Stimulated activated CD4-positive, alpha-beta T cell treated with anti-CD3 and anti-CD28 coated beads, Interleukin-12 subunit alpha, Interleukin-12 subunit beta, amount 100 ng/mL, for 24 hours (primary cell): ENCODE results near the gene DBT.
"Not testable (repeated sequence)": the region's sequence is repeated elsewhere in the genome, so short reads cannot be mapped to it uniquely, and the experiment has no call there.

ENCODE experiments used
- DNase-seq, 2 experiments: peaks; one replicate each; pipeline ENCODE4 v3.0.0-alpha.2; 2020; ENCODE audit warnings: low read depth in 2 of 2

DBT gene

GRCh38 chr1:100250807-100251206, 1.2 kb upstream of the DBT start:
- DNase-seq: no peak

- no peak for DNase-seq
Observed at GRCh38 chr1:100250264-100250663, 630 bp upstream of the DBT start.

GRCh38 chr1:100249155-100249536, 488 bp downstream of the DBT start:
- no peak for DNase-seq

GRCh38 chr1:100246738-100247137, 2.9 kb downstream of the DBT start:
- DNase-seq: no peak

- no peak for DNase-seq
Observed at GRCh38 chr1:100240631-100241030, 9.0 kb downstream of the DBT start.

GRCh38 chr1:100239961-100240360, 9.7 kb downstream of the DBT start:
- DNase-seq: no peak

GRCh38 chr1:100237091-100237490, 12.5 kb downstream of the DBT start:
- no peak for DNase-seq

- DNase-seq: no peak
Observed at GRCh38 chr1:100234432-100234831, 15.2 kb downstream of the DBT start.

GRCh38 chr1:100233566-100233965, 16.1 kb downstream of the DBT start:
- not testable (repeated sequence) for DNase-seq

- no peak for DNase-seq
Observed at GRCh38 chr1:100232156-100232555, 17.5 kb downstream of the DBT start.

GRCh38 chr1:100231721-100232120, 17.9 kb downstream of the DBT start:
- DNase-seq: no peak

- DNase-seq: no peak
Observed at GRCh38 chr1:100230765-100231164, 18.9 kb downstream of the DBT start.

GRCh38 chr1:100229681-100230443, 19.8 kb downstream of the DBT start:
- DNase-seq: no peak

GRCh38 chr1:100222428-100222827, 27.2 kb downstream of the DBT start:
- DNase-seq: no peak

GRCh38 chr1:100219883-100220282, 29.8 kb downstream of the DBT start:
- no peak for DNase-seq

- DNase-seq: no peak
Observed at GRCh38 chr1:100219457-100219856, 30.2 kb downstream of the DBT start.

GRCh38 chr1:100217834-100218233, 31.8 kb downstream of the DBT start:
- DNase-seq: no peak

GRCh38 chr1:100215101-100215500, 34.5 kb downstream of the DBT start:
- no peak for DNase-seq

GRCh38 chr1:100213141-100213540, 36.5 kb downstream of the DBT start:
- no peak for DNase-seq

- no peak for DNase-seq
Observed at GRCh38 chr1:100206301-100206700, 43.3 kb downstream of the DBT start.

GRCh38 chr1:100205593-100205992, 44.0 kb downstream of the DBT start:
- DNase-seq: not testable (repeated sequence)

GRCh38 chr1:100205103-100205502, 44.5 kb downstream of the DBT start:
- DNase-seq: not testable (repeated sequence)

- DNase-seq: not testable (repeated sequence)
Observed at GRCh38 chr1:100202703-100203102, 46.9 kb downstream of the DBT start.

GRCh38 chr1:100200060-100200459, 49.6 kb downstream of the DBT start:
- not testable (repeated sequence) for DNase-seq
